Type B pancreatic cell (in vitro differentiated cells): ENCODE results near the gene CHD5. TPM values are rescaled to one million over a fixed set of nuclear protein-coding genes. Genes with fewer than 3 reads are reported as not detected.

ENCODE experiments used
- DNase-seq: peaks from one replicate; pipeline ENCODE4 v3.0.0; 2021; ENCODE audit warnings: mixed read lengths; ENCODE audit not compliant: unreplicated experiment; ENCODE audit errors: extremely low spot score
- H3K27ac Mint-ChIP-seq: 2 replicates; pipeline ENCODE4 v1.8.0; 2021; ENCODE audit warnings: mild to moderate bottlenecking, mixed read lengths
- H3K27me3 Mint-ChIP-seq: 2 replicates; pipeline ENCODE4 v1.8.0; 2021; ENCODE audit warnings: mixed read lengths
- H3K36me3 Mint-ChIP-seq: 2 replicates; pipeline ENCODE4 v1.8.0; 2021; ENCODE audit warnings: mixed read lengths
- H3K4me1 Mint-ChIP-seq: one replicate; pipeline ENCODE4 v1.8.0; 2021; ENCODE audit warnings: mixed read lengths; ENCODE audit not compliant: unreplicated experiment
- H3K4me3 Mint-ChIP-seq: 2 replicates; pipeline ENCODE4 v1.8.0; 2021; ENCODE audit warnings: mild to moderate bottlenecking, mixed read lengths
- H3K9me3 Mint-ChIP-seq: 2 replicates; pipeline ENCODE4 v1.8.0; 2021; ENCODE audit warnings: mixed read lengths
- CTCF ChIP-seq: fragments of 200-600 bp; sonication (generic); conservative IDR thresholded peaks from 2 replicates; pipeline ENCODE4 v1.5.0; 2021; ENCODE audit warnings: antibody characterized with exemption, mild to moderate bottlenecking
- total RNA-seq: library from RNA; stranded (reverse); gene quantifications from 2 replicates; pipeline ENCODE4 v1.2.1, GENCODE V29; 2021; ENCODE audit warnings: low replicate concordance

The CHD5 gene
- total RNA-seq, 1 donor from 2014 or later = 0.70 TPM

- Mint-ChIP-seq H3K4me3 (no peak overlapping the region), H3K4me1 (peaks cover 13% of the 10 kb centered on the region), H3K36me3 (no peaks in the 10 kb centered on the region), H3K27me3 (peaks cover 19% of the 10 kb centered on the region), H3K27ac (no peak overlapping the region), H3K9me3 (no peaks in the 10 kb centered on the region)
- TF ChIP-seq CTCF = no peak
- no peak for DNase-seq
Observed at GRCh38 chr1:6143395-6143794, 36.7 kb downstream of the CHD5 start.

- H3K4me1 Mint-ChIP-seq = peaks cover 11% of the 10 kb centered on the region
- H3K27ac Mint-ChIP-seq = no peak overlapping the region
- no peak for DNase-seq
- H3K36me3 Mint-ChIP-seq = no peaks in the 10 kb centered on the region
- no peaks in the 10 kb centered on the region for H3K9me3 Mint-ChIP-seq
- no peak overlapping the region for H3K4me3 Mint-ChIP-seq
- TF ChIP-seq CTCF = no peak
- H3K27me3 Mint-ChIP-seq = peaks cover 14% of the 10 kb centered on the region
Observed at GRCh38 chr1:6142734-6143133, 37.4 kb downstream of the CHD5 start.

- Mint-ChIP-seq H3K4me3 (no peak overlapping the region), H3K36me3 (no peaks in the 10 kb centered on the region), H3K4me1 (peaks cover 11% of the 10 kb centered on the region), H3K9me3 (no peaks in the 10 kb centered on the region), H3K27ac (no peak overlapping the region), H3K27me3 (peaks cover 14% of the 10 kb centered on the region)
- no peak for TF ChIP-seq CTCF
- DNase-seq = no peak
Observed at GRCh38 chr1:6142036-6142621, 38.0 kb downstream of the CHD5 start.

GRCh38 chr1:6141592-6141991 lies 38.5 kb downstream of the CHD5 start:
- no peaks in the 10 kb centered on the region for H3K36me3 Mint-ChIP-seq
- H3K4me1 Mint-ChIP-seq = peaks cover 11% of the 10 kb centered on the region
- H3K27me3 Mint-ChIP-seq = peaks cover 14% of the 10 kb centered on the region
- DNase-seq = no peak
- no peak overlapping the region for H3K4me3 Mint-ChIP-seq
- H3K9me3 Mint-ChIP-seq = no peaks in the 10 kb centered on the region
- peak; percentile 46 for TF ChIP-seq CTCF
- no peak overlapping the region for H3K27ac Mint-ChIP-seq

GRCh38 chr1:6140413-6140812 lies 39.7 kb downstream of the CHD5 start:
- no peak for DNase-seq
- Mint-ChIP-seq H3K4me1 (peaks cover 11% of the 10 kb centered on the region), H3K27me3 (peaks cover 8% of the 10 kb centered on the region), H3K4me3 (no peak overlapping the region), H3K36me3 (no peaks in the 10 kb centered on the region), H3K27ac (no peak overlapping the region), H3K9me3 (no peaks in the 10 kb centered on the region)
- no peak for TF ChIP-seq CTCF

- Mint-ChIP-seq H3K27me3 (peaks cover 6% of the 10 kb centered on the region), H3K27ac (no peak overlapping the region), H3K9me3 (peaks cover under 1% of the 10 kb centered on the region), H3K36me3 (no peaks in the 10 kb centered on the region), H3K4me3 (no peak overlapping the region), H3K4me1 (no peaks in the 10 kb centered on the region)
- no peak for TF ChIP-seq CTCF
- DNase-seq = no peak
Observed at GRCh38 chr1:6137758-6138157, 42.4 kb downstream of the CHD5 start.
